Measurements from ENCODE around the gene KSR1. TPM values are rescaled to one million over a fixed set of nuclear protein-coding genes. Genes with fewer than 3 reads are reported as not detected.
A peak's percentile ranks its signal among the peaks of the same experiment; 100 is the strongest.

The KSR1 gene
- total and polyA plus RNA-seq, 9 of the 15 experiments (the other 6 are each of a cell fraction or from before 2014, with no cell fraction given): 1.4 to 51.7 (median 18.4) TPM

GRCh38 chr17:27569257-27569722 lies 113.0 kb downstream of the KSR1 start (continued):
- no peak for TF ChIP-seq TAF1 (IDR thresholded peaks at IDR 0.05; ENCODE audit: control insufficient read depth, extremely low read depth, insufficient read depth, low read length, severe bottlenecking)
- no peak for TF ChIP-seq ZNF146 (CRISPR knock-in tag; IDR thresholded peaks at IDR 0.05; ENCODE audit: unreplicated experiment)
- TF ChIP-seq CBFA2T3 (IDR thresholded peaks at IDR 0.05): peak; percentile 28; the same call in 1 of the 2 replicates
- peak in 1 of 2 experiments; percentile 40; a peak in 1 of 4 replicates for TF ChIP-seq FOXK2 (conservative IDR thresholded peaks at IDR 0.05 in 1 of 2, IDR thresholded peaks at IDR 0.05 in 1 of 2; ENCODE audit: low read depth in 2 of 2)
- TF ChIP-seq PPARD (CRISPR knock-in tag; IDR thresholded peaks at IDR 0.05): no peak
- no peak for TF ChIP-seq ZKSCAN3 (CRISPR knock-in tag; IDR thresholded peaks at IDR 0.05)
- no peak for TF ChIP-seq FOXM1 (IDR thresholded peaks at IDR 0.05; ENCODE audit: low read depth)
- TF ChIP-seq FOXM1 (CRISPR knock-in tag; IDR thresholded peaks at IDR 0.05; ENCODE audit: low read depth): no peak
- TF ChIP-seq TRIM24 (IDR thresholded peaks at IDR 0.05): no peak
- TF ChIP-seq NFXL1 (CRISPR knock-in tag; IDR thresholded peaks at IDR 0.05): no peak
- peak; percentile 62 to 78 for TF ChIP-seq RAD21 (CRISPR knock-in tag; conservative IDR thresholded peaks at IDR 0.05 in 1 of 2, IDR thresholded peaks at IDR 0.05 in 1 of 2)
- peak; percentile 62; the same call in 1 of the 2 replicates for TF ChIP-seq ZEB2 (IDR thresholded peaks at IDR 0.05)
- no peak for TF ChIP-seq USF1 (CRISPR knock-in tag; IDR thresholded peaks at IDR 0.05)
- TF ChIP-seq RBM39 (optimal IDR thresholded peaks at IDR 0.05; ENCODE audit: low read depth, low read length): no peak
- TF ChIP-seq ZNF76 (CRISPR knock-in tag; IDR thresholded peaks at IDR 0.05; ENCODE audit: borderline replicate concordance): no peak
- TF ChIP-seq HDAC3 (IDR thresholded peaks at IDR 0.05; ENCODE audit: borderline replicate concordance, partially characterized antibody): no peak
- TF ChIP-seq, protein P1, sequence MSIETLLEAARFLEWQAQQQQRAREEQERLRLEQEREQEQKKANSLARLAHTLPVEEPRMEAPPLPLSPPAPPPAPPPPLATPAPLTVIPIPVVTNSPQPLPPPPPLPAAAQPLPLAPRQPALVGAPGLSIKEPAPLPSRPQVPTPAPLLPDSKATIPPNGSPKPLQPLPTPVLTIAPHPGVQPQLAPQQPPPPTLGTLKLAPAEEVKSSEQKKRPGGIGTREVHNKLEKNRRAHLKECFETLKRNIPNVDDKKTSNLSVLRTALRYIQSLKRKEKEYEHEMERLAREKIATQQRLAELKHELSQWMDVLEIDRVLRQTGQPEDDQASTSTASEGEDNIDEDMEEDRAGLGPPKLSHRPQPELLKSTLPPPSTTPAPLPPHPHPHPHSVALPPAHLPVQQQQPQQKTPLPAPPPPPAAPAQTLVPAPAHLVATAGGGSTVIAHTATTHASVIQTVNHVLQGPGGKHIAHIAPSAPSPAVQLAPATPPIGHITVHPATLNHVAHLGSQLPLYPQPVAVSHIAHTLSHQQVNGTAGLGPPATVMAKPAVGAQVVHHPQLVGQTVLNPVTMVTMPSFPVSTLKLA (conservative IDR thresholded peaks at IDR 0.05): peak; percentile 43 to 60; a peak in 3 of 4 replicates
- no peak for TF ChIP-seq STAT5B (CRISPR knock-in tag; IDR thresholded peaks at IDR 0.05)
- no peak for TF ChIP-seq ZNF780A (CRISPR knock-in tag; IDR thresholded peaks at IDR 0.05)
- no peak for TF ChIP-seq KAT8 (IDR thresholded peaks at IDR 0.05; ENCODE audit: low read depth)
- no peak for TF ChIP-seq SPI1 (IDR thresholded peaks at IDR 0.05; ENCODE audit: borderline replicate concordance, low read depth, low read length)
- TF ChIP-seq CEBPB (tag; IDR thresholded peaks at IDR 0.05): peak; percentile 74
- peak in 1 of 2 experiments; percentile 63 for TF ChIP-seq E2F6 (IDR thresholded peaks at IDR 0.05; ENCODE audit: borderline replicate concordance in 1 of 2, extremely low read depth in 1 of 2, insufficient read depth in 1 of 2, insufficient read length in 1 of 2, low read depth in 1 of 2, low read length in 1 of 2, poor library complexity in 1 of 2, severe bottlenecking in 1 of 2)
- TF ChIP-seq, protein P2, sequence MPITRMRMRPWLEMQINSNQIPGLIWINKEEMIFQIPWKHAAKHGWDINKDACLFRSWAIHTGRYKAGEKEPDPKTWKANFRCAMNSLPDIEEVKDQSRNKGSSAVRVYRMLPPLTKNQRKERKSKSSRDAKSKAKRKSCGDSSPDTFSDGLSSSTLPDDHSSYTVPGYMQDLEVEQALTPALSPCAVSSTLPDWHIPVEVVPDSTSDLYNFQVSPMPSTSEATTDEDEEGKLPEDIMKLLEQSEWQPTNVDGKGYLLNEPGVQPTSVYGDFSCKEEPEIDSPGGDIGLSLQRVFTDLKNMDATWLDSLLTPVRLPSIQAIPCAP (CRISPR knock-in tag; IDR thresholded peaks at IDR 0.05; ENCODE audit: borderline replicate concordance): no peak
- TF ChIP-seq ZNF253 (CRISPR knock-in tag; conservative IDR thresholded peaks at IDR 0.05): no peak
